Prostate gland (tissue), 2 donors: Measurements from ENCODE around the gene LENG1.

Experiments used
- CTCF ChIP-seq, 4 experiments: fragments of 200-600 bp in 2 of 4; fragments of 450-650 bp in 2 of 4; sonication (generic) in 2 of 4; IDR thresholded peaks; 1 replicate in 3 of 4; 2 replicates in 1 of 4; pipeline ENCODE4 v1.5.1; 2016 to 2019; ENCODE audit warnings: antibody characterized with exemption in 4 of 4, mild to moderate bottlenecking in 2 of 4, moderate library complexity in 2 of 4
- POLR2A ChIP-seq: fragments of 450-650 bp; IDR thresholded peaks from one replicate; pipeline ENCODE4 v1.6.1; 2016; ENCODE audit warnings: antibody characterized with exemption, mild to moderate bottlenecking
- POLR2AphosphoS5 ChIP-seq: sonication (generic); formaldehyde crosslinking; IDR thresholded peaks from one replicate; pipeline ENCODE4 v1.6.1; 2017; ENCODE audit warnings: antibody characterized with exemption

- TF ChIP-seq CTCF (IDR thresholded peaks at IDR 0.05) (no peak), POLR2AphosphoS5 (no peak), POLR2A (no peak)
These were observed 13.8 kb upstream of the LENG1 start for GRCh38 chr19:54173359-54173699.
